ENCODE measurements around the gene PRRC2A. TPM values are rescaled to one million over a fixed set of nuclear protein-coding genes. Genes with fewer than 3 reads are reported as not detected.

The PRRC2A gene
- total and polyA plus RNA-seq, 3 experiments from 2014 or later, result 9.3 to 263 (median 251) TPM

DNA sequence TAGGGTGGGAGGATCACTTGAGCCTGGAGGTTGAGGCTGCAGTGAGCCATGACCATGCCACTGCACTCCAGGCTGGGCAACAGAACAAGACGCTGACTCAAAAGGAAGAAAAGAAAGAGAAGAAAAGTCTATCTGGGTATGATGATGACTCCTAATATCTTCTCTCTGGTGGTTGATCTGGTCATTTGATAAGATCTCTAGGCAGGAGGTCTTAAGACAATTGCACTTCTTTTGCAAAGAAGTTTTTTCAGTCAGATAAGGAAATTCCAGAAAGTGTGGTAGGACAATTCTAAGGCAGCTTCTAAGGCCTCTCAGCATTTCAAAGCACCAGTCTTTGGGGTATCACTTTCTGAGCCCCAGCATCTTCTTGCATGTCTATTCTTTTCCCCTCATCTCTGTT is 13.2 kb upstream of the PRRC2A start:
- no peaks in the 10 kb centered on the region for H3K9me3 Mint-ChIP-seq
- no peaks in the 10 kb centered on the region for H3K4me1 ChIP-seq (ENCODE audit: insufficient read depth, low read length)
- H3K4me3 ChIP-seq (ENCODE audit: low read length), result no peak overlapping the region
- no peak for DNase-seq
- no peaks in the 10 kb centered on the region for H3K36me3 ChIP-seq (ENCODE audit: insufficient read depth, low read length)
- no peaks in the 10 kb centered on the region for H3K9me3 ChIP-seq (ENCODE audit: low read length)
- peak overlapping the region in 1 of 8 donors; percentile 17 for H3K27ac Mint-ChIP-seq
- H3K36me3 Mint-ChIP-seq, result peaks cover 0 to 1% (median 0%) of the 10 kb centered on the region in 3 donors
- ChIA-PET CTCF (interaction anchor here (1.3 kb wide), 1 partner anchor 9 kb away, joined by 8 read pairs; no protein-coding TSS in a partner anchor), POLR2A (no interaction called here)
- H3K27ac ChIP-seq (ENCODE audit: low read depth, low read length), result no peak overlapping the region
- H3K27me3 ChIP-seq (ENCODE audit: insufficient read depth, low read length, poor library complexity, severe bottlenecking), result no peaks in the 10 kb centered on the region
- H3K27me3 Mint-ChIP-seq, result peaks cover 0 to 2% of the 10 kb centered on the region in 2 donors
- no peaks in the 10 kb centered on the region for H3K4me1 Mint-ChIP-seq
- no peak overlapping the region for H3K4me3 Mint-ChIP-seq

DNA sequence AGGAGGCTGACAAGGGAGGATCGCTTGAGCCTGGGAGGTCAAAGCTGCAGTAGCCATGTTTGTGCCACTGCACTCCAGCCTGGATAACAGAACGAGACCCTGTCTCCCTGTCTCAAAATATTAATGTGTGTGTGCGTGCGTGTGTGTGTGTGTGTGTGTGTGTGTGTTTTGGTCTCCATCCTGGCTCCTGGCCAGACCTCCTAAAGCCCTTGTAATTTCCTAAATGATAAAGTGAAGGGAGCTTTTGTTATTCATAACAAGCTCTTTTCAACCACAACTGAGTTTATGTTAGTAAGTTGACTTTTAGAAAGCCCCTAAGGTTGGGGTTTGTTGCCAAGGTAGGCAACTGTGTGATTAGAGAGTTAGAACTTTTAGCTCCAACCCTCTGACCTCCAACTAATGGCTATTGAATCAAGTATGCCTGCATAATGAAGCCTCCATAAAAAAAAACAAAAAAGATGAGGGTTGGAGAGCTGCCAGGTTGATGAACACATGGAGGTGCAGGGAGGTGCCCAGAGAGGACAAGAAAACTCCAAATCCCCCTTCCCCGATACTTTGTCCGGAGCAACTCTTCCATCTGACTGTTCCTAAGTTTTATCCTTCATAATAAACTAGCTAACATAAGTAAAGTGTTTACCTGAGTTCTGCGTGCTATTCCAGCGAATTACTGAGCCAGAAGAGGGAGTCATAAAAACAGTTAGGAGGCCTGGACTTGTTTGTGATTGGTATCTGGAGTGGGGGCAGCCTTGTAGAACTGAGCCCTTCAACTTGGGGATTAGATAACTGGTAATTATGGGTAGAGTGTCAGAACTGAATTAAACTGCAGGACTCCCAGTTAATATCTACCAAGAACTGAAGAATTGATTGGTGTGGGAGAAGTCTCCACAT is 10.8 kb upstream of the PRRC2A start:
- no peaks in the 10 kb centered on the region for H3K9me3 Mint-ChIP-seq
- CTCF ChIA-PET, result interaction anchor here (1.0 to 2.1 kb wide), 3 partner anchors 11 to 58 kb away, joined by 4 to 15 read pairs (median 8); partner anchors contain the start of gene C6orf47

DNA sequence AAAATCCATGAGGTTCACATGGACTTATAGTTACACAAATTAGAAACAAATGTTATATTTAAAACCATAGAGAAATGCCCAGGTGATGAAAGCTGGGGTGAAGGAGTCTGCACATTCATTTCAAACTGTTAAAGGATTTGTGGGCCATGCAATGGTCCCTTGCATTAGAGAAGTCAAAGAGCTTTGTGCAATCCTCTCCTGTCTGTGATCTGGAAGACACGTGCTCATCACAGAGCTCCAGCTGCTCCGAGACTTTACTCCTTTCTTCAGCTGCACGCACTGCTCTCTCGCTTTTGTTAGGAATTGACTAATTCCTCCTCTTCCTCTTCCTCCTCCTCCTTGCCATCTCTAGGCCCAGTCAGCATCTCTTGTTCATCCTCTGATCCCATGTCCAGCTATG is 9.5 kb upstream of the PRRC2A start:
- no peak overlapping the region for H3K27ac Mint-ChIP-seq
- peaks cover 0 to 1% (median 0%) of the 10 kb centered on the region in 3 donors for H3K36me3 Mint-ChIP-seq
- ChIA-PET POLR2A (no interaction called here), CTCF (interaction anchor here (1.2 to 1.8 kb wide), 2 partner anchors 13 to 60 kb away, joined by 4 to 8 read pairs; no protein-coding TSS in a partner anchor)
- H3K4me1 ChIP-seq (ENCODE audit: insufficient read depth, low read length), result peaks cover 14% of the 10 kb centered on the region
- peaks cover 12 to 15% (median 15%) of the 10 kb centered on the region in 3 donors for H3K4me1 Mint-ChIP-seq
- no peaks in the 10 kb centered on the region for H3K36me3 ChIP-seq (ENCODE audit: insufficient read depth, low read length)
- no peak overlapping the region for H3K27ac ChIP-seq (ENCODE audit: low read depth, low read length)
- H3K9me3 Mint-ChIP-seq, result no peaks in the 10 kb centered on the region
- H3K27me3 Mint-ChIP-seq, result peaks cover 0 to 3% of the 10 kb centered on the region in 2 donors
- H3K4me3 Mint-ChIP-seq, result no peak overlapping the region
- no peak overlapping the region for H3K4me3 ChIP-seq (ENCODE audit: low read length)
- DNase-seq, result no peak
- H3K9me3 ChIP-seq (ENCODE audit: low read length), result no peaks in the 10 kb centered on the region
- H3K27me3 ChIP-seq (ENCODE audit: insufficient read depth, low read length, poor library complexity, severe bottlenecking), result no peaks in the 10 kb centered on the region

More for the DNA sequence above, 10.8 kb upstream of the PRRC2A start:
- H3K36me3 Mint-ChIP-seq, result peaks cover 0 to 1% (median 0%) of the 10 kb centered on the region in 3 donors
- Histone ChIP-seq H3K27me3 (ENCODE audit: insufficient read depth, low read length, poor library complexity, severe bottlenecking) (no peaks in the 10 kb centered on the region), H3K4me1 (ENCODE audit: insufficient read depth, low read length) (peaks cover 2% of the 10 kb centered on the region), H3K9me3 (ENCODE audit: low read length) (no peaks in the 10 kb centered on the region), H3K27ac (ENCODE audit: low read depth, low read length) (no peak overlapping the region), H3K4me3 (ENCODE audit: low read length) (no peak overlapping the region), H3K36me3 (ENCODE audit: insufficient read depth, low read length) (no peaks in the 10 kb centered on the region)
- no peaks in the 10 kb centered on the region for H3K27me3 Mint-ChIP-seq
- H3K4me3 Mint-ChIP-seq, result no peak overlapping the region
- peak overlapping the region in 1 of 8 donors; percentile 46 for H3K27ac Mint-ChIP-seq
- POLR2A ChIA-PET, result interaction anchor here (0.7 kb wide), 1 partner anchor 9 kb away, joined by 4 read pairs; no protein-coding TSS in a partner anchor
- DNase-seq, result no peak
- H3K4me1 Mint-ChIP-seq, result peaks cover 2 to 3% (median 3%) of the 10 kb centered on the region in 3 donors

DNA sequence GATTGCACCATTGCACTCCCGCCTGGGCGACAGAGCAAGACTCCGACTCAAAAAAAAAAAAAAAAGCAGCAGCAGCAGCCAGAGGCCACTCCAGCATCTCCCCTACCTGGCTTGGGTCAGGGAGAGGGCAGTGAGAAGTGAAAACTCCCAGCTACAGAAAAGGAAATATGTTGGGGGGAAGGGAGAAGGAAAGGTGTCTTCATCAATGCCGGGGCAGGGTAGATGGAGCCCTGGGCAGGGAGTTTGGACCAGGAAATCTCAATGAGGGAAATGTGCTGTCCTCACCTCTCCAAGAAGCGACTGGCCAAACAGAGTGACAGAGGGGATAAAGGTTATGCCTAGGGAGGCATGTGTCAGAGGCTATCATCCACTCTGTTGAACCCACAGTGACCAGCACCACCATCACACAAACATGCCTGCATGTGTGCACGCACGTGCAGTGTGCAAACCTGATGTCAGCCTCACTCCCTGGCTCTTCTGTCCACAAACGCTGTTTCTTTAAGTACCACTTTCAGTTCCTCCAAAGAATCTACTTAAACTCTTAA is 6.4 kb upstream of the PRRC2A start:
- Histone ChIP-seq H3K27me3 (ENCODE audit: insufficient read depth, low read length, poor library complexity, severe bottlenecking) (no peaks in the 10 kb centered on the region), H3K4me1 (ENCODE audit: insufficient read depth, low read length) (peaks cover 25% of the 10 kb centered on the region), H3K27ac (ENCODE audit: low read depth, low read length) (no peak overlapping the region), H3K4me3 (ENCODE audit: low read length) (no peak overlapping the region), H3K36me3 (ENCODE audit: insufficient read depth, low read length) (no peaks in the 10 kb centered on the region), H3K9me3 (ENCODE audit: low read length) (no peaks in the 10 kb centered on the region)
- Mint-ChIP-seq H3K9me3 (no peaks in the 10 kb centered on the region), H3K4me1 (peaks cover 20 to 29% (median 27%) of the 10 kb centered on the region in 3 donors), H3K27ac (peak overlapping the region in 1 of 8 donors; percentile 47), H3K4me3 (peak overlapping the region in 1 of 7 donors; percentile 62), H3K27me3 (peaks cover 0 to 3% of the 10 kb centered on the region in 2 donors), H3K36me3 (peaks cover 0 to 1% (median 0%) of the 10 kb centered on the region in 3 donors)
- ChIA-PET CTCF (interaction anchor here (1.9 kb wide), 1 partner anchor 15 kb away, joined by 6 read pairs; no protein-coding TSS in a partner anchor), POLR2A (no interaction called here)
- no peak for DNase-seq

DNA sequence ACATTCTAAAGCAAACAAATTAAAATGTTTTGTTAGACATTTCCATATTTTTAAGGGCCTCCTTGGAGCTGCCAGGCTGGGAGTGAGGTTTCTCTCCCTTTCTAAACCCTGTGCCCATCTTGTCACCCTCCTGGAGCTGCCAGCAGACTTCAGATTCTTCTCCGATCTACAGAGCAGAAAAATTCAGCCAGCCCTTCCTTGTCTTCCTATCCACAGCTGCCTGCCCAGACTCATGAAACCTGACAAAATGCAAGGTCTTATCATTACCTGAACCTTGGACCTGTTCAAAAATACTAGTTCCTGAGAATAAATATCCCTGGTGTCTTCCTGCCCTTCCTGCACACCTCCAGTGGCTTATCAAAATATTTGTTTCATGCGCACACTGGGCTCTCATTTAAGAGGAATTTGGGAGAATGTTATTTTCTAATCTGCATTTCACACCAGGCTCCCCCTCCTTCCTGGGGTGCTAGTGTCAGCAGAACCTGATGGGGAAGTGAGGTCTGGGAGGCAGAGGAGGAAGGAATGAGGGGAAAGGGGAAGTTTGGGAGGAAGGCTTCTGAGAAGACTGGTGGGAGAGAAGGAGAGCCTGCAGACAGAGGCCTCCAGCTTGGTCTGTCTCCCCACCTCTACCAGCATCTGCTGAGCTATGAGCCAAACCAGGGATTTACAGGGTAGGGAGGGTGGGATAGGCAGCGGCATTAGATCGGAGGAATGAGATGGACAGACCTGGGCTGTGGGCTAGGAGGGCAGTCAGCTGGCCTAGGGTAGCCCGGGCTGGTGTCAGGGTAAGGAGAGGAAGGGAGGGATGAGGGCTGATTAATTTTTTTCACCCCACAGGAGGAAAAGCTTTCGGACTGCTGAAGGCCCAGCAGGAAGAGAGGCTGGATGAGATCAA is 5.6 kb upstream of the PRRC2A start, which contains the start of gene AIF1:
Gene AIF1 (plus strand): TSS at position 551 of the 895 bp plus-strand sequence. CDS start 96 bp downstream, at position 647.
- ChIA-PET POLR2A (interaction anchor here (1.5 kb wide), 1 partner anchor 37 kb away, joined by 6 read pairs; the partner anchor contains the start of gene BAG6), CTCF (interaction anchor here (1.0 to 1.9 kb wide), 2 partner anchors 16 to 18 kb away, joined by 3 to 6 read pairs; no protein-coding TSS in a partner anchor)
- Histone ChIP-seq H3K4me3 (ENCODE audit: low read length) (peak within 1 kb of the TSS; percentile 67), H3K4me1 (ENCODE audit: insufficient read depth, low read length) (peaks cover 29% of the 10 kb centered on the region), H3K27ac (ENCODE audit: low read depth, low read length) (peak within 1 kb of the TSS; percentile 54), H3K9me3 (ENCODE audit: low read length) (no peaks in the 10 kb centered on the region), H3K36me3 (ENCODE audit: insufficient read depth, low read length) (no peaks in the 10 kb centered on the region), H3K27me3 (ENCODE audit: insufficient read depth, low read length, poor library complexity, severe bottlenecking) (no peaks in the 10 kb centered on the region)
- Mint-ChIP-seq H3K4me1 (peaks cover 24 to 35% (median 33%) of the 10 kb centered on the region in 3 donors), H3K9me3 (no peaks in the 10 kb centered on the region), H3K27me3 (peaks cover 0 to 3% of the 10 kb centered on the region in 2 donors), H3K4me3 (peak within 1 kb of the TSS in 6 of 7 donors; percentile 36 to 67 (median 62)), H3K36me3 (peaks cover 0 to under 1% (median 0%) of the 10 kb centered on the region in 3 donors), H3K27ac (peak within 1 kb of the TSS; percentile 38 to 78 (median 68))
- DNase-seq, result no peak

DNA sequence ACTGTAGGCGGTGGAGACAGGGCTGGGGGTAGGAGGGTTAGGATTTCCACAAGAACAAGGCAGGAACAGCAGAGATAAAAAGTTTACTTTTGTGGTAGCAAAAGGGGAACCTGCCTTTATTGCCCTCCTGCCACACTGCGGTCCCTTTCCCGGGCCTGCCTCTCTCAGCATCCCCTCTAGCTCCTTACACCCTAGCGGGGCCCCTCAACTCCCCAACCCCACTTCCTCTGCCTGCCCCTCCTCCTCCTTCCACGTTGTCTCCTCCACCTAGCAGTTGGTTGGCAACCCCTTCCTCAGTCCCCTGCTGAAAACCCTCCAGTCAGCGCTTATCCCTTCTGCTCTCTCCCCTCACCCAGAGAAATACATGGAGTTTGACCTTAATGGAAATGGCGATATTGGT is 4.8 kb upstream of the PRRC2A start:
- H3K27me3 ChIP-seq (ENCODE audit: insufficient read depth, low read length, poor library complexity, severe bottlenecking), result no peaks in the 10 kb centered on the region
- peak overlapping the region; percentile 54 for H3K27ac ChIP-seq (ENCODE audit: low read depth, low read length)
- Mint-ChIP-seq H3K27me3 (peaks cover 0 to 3% of the 10 kb centered on the region in 2 donors), H3K4me1 (peaks cover 25 to 37% (median 35%) of the 10 kb centered on the region in 3 donors), H3K9me3 (no peaks in the 10 kb centered on the region), H3K36me3 (peaks cover 0 to 3% (median 0%) of the 10 kb centered on the region in 3 donors), H3K4me3 (peak overlapping the region in 6 of 7 donors; percentile 7 to 67 (median 50)), H3K27ac (peak overlapping the region; percentile 16 to 78 (median 66))
- CTCF ChIA-PET, result interaction anchor here (1.0 to 1.9 kb wide), 2 partner anchors 17 to 19 kb away, joined by 3 to 6 read pairs; no protein-coding TSS in a partner anchor
- POLR2A ChIA-PET, result interaction anchor here (1.5 kb wide), 1 partner anchor 36 kb away, joined by 6 read pairs; the partner anchor contains the start of gene BAG6
- H3K4me1 ChIP-seq (ENCODE audit: insufficient read depth, low read length), result peaks cover 29% of the 10 kb centered on the region
- peak overlapping the region; percentile 67 for H3K4me3 ChIP-seq (ENCODE audit: low read length)
- H3K9me3 ChIP-seq (ENCODE audit: low read length), result no peaks in the 10 kb centered on the region
- H3K36me3 ChIP-seq (ENCODE audit: insufficient read depth, low read length), result no peaks in the 10 kb centered on the region
- peak in 1 of 5 donors; percentile 60 for DNase-seq

DNA sequence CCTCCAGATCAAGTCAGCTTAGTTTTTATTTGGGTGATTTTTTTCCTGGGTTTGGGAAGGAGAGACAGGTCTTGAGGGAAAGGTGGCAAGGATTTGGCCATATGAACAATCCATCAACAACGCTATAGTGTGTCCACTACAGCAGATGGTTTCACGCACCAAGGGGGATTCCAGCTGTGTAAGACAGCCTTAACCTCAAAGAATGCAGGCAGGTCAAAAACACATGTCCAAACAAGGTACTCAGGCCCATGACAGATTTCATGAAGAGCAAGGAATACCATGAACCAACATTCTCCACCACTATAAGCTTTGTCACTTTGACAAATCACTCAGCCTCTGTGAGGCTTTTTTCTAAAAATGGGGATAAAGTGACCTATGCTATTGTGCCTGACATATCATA is 3.5 kb upstream of the PRRC2A start:
- POLR2A ChIA-PET, result interaction anchor here (0.6 kb wide), 1 partner anchor 35 kb away, joined by 3 read pairs; no protein-coding TSS in a partner anchor
- DNase-seq, result no peak
- H3K4me3 Mint-ChIP-seq, result peak overlapping the region in 3 of 7 donors; percentile 38 to 53 (median 43)
- no peaks in the 10 kb centered on the region for H3K9me3 Mint-ChIP-seq
- H3K27me3 Mint-ChIP-seq, result peaks cover 0 to 3% of the 10 kb centered on the region in 2 donors
- Histone ChIP-seq H3K36me3 (ENCODE audit: insufficient read depth, low read length) (no peaks in the 10 kb centered on the region), H3K27ac (ENCODE audit: low read depth, low read length) (no peak overlapping the region), H3K27me3 (ENCODE audit: insufficient read depth, low read length, poor library complexity, severe bottlenecking) (no peaks in the 10 kb centered on the region), H3K9me3 (ENCODE audit: low read length) (no peaks in the 10 kb centered on the region), H3K4me3 (ENCODE audit: low read length) (no peak overlapping the region), H3K4me1 (ENCODE audit: insufficient read depth, low read length) (peaks cover 40% of the 10 kb centered on the region)
- CTCF ChIA-PET, result interaction anchor here (1.9 kb wide), 1 partner anchor 18 kb away, joined by 6 read pairs; no protein-coding TSS in a partner anchor
- H3K4me1 Mint-ChIP-seq, result peaks cover 34 to 48% (median 44%) of the 10 kb centered on the region in 3 donors
- H3K36me3 Mint-ChIP-seq, result peaks cover 0 to 7% (median 3%) of the 10 kb centered on the region in 3 donors
- peak overlapping the region in 6 of 8 donors; percentile 7 to 82 (median 58) for H3K27ac Mint-ChIP-seq

Measured in CD8-positive, alpha-beta memory T cell (primary cell).